HG02610 (cell line): Measurements from ENCODE around the gene EMSY.

ENCODE experiments used
- ATAC-seq: cut with Tn5 transposase; IDR thresholded peaks from one replicate; pipeline ENCODE4 v1.9.1; 2021; ENCODE audit warnings: mild to moderate bottlenecking, moderate library complexity; ENCODE audit not compliant: unreplicated experiment

Gene EMSY

DNA sequence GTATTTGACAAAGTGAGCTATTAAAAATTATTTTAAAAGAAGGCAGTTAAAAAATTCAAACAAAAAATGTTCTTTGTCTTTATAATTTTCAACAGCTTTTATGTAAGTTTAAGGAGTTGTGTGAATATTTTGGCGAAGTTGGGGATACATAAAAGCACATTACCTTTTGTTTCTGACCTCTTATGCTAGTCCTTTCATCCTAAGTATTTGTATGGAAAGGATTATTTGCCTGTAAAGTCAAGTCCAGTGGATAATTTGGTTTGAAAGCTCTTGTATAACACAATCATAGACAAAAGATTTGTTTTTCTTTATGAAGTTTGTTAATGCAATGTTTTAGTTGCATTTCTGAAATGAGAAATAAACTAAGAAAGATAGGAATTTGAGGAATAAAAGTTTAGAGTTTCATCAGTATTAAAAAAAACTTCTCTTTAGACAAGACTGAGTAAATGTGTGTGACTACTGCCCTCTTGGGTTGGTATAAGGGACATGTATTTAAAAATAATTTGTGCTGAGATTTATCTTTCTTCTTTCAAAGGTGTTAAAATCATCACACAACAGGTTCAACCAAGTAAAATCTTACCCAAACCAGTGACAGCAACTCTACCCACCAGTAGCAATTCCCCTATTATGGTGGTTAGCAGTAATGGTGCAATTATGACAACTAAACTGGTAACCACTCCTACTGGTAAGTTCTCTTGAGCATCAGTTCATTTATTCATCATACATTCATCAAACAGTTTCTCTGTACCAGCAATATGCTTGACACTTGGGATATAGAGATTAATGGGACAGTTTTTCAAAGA is 68.2 kb downstream of the EMSY start:
- no peak for ATAC-seq

DNA sequence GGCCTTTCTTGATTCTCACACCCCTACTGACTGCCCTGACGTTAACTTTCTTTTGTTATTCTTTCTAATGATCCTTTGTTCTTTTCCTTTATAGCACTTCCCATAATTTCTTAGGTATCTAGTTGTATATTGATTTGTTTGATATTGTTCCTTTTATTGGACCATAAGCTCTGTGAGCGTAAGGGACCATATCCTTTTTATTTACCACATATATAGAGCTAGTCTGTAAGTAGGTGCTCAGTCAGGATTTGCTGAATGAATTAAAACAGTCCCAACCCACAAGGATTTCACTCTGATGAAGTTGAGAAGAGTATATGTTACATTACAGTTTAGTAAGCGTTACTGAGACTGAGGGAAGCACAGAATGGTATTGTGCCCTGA is 68.8 kb downstream of the EMSY start:
- no peak for ATAC-seq

DNA sequence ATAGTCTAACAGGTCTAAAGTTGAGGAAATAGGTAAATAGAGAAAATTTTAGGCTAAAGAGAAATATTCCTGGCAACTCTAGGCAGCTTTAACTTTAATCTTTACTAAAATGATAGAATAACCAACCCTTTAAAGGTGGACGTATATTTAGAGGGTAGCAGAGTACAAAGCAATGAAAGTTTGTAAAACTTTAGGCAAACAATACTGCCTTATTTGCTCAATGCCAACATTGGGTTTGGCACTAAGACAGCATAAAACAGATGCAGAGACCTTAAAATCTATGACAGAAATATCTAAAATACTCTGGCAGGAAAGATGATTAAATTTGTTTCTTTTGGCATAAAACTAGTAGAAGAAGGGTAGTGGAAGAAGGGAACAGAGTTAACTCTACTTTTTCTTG is 70.7 kb downstream of the EMSY start:
- no peak for ATAC-seq

DNA sequence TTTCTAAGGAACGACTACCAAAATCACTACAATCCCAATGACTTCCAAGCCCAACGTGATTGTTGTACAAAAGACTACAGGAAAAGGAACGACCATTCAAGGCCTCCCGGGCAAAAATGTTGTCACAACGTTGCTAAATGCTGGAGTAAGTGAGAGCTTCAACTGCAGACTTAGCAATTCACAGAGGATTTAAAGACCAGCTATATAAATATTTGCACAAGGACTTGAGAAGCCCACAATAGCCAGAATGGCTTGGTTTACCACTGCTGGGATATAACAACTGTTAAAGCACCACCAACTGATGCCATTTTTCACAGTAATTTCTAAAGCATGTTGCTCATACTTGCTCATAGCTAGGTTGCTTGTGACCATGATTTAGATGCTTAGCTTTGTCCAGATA is 78.3 kb downstream of the EMSY start:
- ATAC-seq = no peak

DNA sequence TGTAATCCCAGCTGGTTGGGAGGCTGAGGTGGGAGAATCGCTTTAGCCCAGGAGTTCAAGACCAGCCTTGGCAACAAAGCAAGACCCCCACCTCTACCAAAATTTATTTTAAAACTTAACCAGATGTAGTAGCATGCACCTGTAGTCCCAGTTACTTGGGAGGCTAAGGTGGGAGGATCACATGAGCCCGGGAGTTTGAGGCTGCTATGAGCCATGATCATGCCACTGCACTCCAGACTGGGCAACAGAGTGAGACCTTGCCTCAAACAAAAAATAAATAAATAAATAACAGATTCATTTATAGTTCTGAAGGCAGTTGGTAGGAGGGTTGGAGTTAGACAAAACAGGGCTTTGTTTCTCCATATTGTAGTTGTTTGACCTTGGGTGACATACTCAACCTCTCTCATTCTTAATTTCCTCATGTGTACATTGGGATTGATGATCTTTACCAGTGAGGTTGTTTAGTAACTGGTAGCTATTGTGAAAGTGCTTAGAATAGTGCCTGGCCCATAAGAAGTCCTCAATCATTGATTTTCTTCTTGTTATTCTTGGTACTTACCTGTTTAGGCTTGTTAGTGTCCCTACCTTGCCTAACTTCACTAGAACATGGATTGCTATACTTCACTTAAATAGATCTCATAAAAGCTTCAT is 79.1 kb downstream of the EMSY start:
- no peak for ATAC-seq

DNA sequence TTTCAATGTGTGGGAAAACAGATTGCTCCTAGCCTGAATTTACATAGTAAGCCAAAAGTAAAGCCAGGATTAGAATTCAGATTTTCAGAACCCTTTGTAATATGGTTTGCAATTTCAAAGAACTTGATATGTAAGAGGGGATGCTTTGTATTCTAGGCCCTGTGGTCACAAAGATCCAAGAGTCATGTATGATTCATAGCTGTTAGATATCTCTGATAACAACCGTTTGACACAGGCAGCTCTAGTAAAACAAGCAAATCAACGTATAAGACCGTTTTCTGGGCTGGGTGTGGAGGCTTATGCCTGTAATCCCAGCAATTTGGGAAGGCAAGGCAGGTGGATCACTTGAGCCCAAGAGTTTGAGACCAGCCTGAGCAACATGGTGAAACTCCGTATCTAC is 79.6 kb downstream of the EMSY start:
- ATAC-seq = no peak

DNA sequence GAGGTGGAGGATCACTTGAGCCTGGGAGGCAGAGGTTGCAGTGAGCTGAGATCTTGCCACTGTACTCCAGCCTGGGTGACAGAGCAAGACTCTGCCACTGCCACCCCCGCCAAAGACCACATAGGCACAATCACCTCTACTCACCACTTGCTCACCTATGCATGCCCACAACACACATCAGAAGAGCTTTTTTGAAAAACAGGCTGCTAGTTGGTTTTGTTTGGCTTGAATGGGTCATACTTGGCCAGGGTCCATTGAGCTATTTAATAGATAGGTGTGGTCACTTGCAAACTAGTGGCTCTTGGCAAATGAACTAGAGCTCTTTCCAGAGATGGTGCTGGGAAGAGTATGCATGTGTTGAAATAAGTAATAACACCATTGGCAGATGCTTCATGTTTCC is 80.1 kb downstream of the EMSY start:
- ATAC-seq = no peak

DNA sequence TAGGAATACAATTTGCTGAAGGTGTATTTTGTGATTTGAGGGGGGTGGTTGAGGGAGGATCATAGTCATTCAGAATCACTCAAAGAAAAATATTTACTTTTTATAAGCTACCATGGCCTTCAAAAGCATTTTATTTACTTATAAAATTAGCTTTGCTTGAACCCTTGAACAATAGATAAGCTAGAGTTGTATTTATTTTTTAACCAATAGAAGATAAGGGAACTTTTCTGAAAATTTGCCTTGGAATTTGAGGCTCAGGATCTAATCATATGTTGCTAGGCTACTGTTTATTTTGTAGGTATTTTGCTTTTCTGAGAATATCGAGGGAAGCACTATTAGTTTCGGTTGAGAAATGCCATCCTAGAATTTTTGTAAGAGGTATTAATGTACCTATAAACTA is 82.1 kb downstream of the EMSY start:
- ATAC-seq = no peak

DNA sequence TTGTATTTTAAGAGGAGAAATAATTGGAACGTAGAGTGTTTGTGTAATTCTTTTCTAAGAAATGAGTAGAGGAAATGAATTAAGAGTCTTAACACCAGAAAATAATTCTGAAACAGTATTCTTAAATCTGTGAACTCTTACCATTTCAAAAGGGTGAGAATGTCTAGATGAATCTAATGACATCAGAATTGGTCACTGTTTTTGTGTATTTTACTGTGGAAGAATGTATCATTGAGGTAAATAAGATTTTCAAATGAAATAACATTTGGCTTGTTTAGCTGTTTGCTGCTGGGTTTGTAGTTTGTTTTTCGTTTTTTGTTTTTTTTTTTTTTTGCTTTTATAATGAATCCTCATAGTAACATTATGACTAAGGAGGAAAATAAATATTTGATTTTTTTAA is 97.6 kb downstream of the EMSY start:
- no peak for ATAC-seq

DNA sequence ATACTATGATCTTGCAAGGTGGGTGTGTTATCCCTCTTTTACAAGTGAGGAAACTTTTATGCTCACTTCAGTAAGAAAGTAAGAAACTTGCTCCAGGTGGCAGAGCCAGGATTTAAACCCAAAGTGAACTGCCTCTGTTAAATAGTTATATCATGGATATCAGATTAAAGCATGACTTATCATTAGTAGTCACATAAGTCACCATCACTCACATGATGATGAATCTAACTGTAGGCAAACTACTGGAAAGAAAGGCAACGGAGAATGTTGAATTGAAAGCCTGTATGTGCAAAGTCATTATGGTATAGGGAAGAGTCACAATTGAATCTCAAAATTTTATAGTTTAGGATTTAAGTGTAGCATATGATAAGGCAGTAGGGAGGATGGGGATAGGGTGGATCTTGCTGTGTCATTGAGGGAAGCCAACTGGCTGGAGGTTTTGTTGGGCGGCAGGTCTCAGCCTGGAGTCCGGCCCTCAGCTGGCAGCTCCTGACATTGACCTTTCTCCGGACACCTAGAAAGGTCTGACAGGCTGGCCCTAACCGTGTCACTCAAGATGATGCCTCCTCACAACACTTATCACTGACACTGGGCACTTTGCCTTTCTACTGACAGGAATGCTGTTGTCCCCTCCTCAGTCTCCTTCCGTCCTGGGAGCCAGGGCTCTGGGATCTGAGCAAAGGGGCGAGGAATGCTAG is 98.3 kb downstream of the EMSY start:
- ATAC-seq = no peak

DNA sequence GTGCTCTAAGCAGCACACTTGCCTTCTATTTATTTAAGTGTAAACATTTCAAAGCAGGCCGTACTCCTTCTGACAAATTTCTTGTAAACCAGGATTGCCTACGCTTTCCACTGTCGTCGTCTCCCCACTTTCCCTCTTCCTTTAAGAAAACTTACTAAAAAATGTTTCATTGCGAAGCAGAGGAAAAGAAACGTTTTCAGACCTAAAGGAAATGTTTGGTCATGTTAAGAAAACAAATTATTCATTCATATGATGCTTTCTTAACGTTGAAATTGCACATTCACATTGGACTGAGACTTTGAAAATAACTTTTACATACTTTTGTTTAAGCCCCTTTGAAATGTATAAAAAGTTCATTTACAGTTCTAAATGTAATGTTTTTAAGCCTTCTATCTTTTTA is 106.0 kb downstream of the EMSY start:
- ATAC-seq = no peak

DNA sequence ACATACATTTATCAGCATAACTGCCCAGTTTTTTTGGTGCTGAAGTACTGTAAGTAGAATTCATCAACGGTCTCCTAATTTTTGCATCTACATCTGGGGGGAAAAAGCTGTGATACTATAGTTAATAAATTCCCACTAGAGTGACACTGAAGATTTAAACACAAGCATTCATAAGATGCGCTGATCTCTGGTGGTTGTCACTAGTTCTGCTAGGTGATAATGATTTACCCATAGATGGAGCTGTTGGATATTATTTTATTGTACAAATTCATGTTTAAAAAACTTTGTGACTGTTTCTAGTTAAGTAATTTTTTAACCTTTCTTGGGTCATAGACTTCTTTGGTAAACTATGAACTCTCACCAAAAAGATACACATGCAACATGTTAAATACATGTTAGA is 106.6 kb downstream of the EMSY start:
- ATAC-seq = no peak

DNA sequence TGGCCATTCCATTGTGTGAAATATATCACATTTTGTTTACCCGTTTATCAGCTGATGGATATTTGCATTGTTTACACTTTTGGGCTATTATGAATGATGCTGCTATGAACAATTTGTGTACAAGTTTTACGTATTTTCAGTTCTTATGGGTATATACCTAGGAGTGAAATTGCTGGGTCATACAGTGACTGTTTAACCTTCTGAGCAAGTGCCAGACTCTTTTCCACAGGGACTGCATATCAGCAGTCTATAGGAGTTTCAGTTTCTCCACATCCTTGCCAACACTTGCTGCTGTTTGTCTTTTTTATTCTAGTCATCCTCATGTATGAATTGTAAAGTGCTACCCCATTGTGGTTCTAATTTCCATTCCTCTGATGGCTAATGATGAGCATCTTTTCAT is 108.2 kb downstream of the EMSY start:
- no peak for ATAC-seq

DNA sequence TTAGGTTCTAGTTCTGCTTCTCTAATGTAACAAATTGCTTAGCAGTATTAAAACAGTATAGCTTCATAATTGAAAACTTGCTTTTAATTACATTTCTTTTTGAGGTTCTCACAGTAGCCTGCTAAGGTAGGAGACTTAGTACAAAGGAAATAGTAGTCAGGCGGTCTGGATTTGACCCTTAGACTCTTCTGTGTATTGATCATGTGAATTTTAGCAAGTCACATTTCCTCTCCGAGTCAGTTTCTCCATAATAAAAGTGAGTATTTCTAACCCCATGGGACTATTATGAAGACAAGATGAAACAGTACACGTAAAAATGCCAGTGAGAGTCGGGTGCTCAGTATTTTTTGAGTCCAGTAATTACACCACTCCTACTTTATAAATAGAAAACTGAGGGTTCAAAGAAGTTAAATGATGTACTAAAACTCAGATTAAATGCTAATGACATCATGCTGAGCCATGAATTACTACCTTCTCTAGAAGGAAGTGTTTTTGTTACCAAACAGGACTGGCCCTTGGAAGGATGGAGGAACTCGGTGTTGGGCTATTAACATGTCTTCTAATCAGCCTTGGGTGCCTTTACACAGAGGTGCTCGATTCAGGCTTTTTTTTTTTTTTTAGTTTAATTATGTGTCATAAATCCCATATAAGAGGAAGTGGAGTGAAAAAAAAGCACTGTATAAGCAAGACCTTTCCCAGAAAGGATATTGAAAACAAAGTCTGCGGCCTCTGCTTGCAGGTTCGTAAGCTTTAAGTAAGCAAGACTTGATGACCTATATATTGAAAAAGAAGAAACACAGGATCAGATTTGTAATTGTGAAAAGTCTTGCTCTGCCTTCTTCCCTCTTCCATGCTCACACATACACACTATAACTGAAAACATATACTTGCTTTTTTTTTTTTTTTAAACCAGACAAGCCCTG is 109.0 kb downstream of the EMSY start:
- no peak for ATAC-seq

DNA sequence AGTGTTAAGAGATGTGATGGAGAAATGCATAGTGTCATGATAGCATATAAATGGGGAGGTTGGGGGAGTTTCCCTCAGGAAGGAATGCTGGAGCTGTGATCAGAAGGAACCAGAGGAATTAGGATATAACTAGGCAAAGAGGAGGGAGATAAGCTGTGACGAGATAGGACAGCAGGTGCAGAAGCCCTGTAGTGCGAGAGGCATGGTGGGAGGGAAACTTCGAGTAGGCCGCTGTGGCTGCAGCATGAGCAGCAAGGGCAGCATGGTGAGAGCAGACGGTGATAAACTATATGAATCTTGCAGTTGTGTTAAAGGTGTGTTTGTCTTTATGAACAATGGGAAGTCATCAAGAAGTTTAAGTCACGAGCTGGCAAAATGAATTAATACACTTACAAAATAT is 109.9 kb downstream of the EMSY start:
- no peak for ATAC-seq

DNA sequence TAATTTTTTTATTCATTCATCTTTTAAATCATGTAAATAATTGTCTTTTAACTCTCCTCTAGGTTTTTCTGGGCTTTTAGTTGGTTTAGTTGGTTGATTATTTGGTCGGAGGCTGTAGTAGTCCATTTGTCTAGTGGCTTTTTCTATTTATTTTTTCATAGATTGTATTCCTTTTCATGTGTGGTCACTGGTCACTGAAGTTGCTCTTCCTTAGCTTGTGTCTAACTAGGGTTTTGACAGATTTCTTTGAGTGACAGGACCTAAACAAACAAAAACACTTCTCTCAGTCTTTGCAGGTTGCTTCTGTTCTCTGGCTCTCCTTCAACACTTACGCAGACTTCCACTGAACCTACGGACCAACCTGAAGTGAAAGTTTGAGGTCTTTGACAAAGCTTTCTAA is 112.6 kb downstream of the EMSY start:
- ATAC-seq = no peak

DNA sequence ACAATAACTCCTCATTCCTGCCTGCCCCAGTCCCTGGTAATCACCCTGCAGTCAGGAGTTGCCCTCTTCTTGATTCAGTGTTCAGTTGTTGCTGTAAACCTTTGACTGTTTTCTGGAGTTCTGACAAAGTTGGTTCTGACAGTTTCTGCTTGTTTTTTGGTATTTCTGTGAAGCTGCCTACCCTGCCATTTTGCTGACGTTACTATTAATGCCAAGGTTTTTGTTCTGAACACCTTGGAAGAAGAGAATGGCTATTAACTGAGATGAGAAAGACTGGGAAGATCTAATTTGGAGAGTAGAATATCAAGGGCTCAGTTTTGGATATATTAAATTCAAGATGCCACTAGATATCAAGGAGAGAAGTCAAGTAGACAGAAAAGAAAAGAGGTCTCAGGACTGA is 113.7 kb downstream of the EMSY start:
- ATAC-seq = no peak

DNA sequence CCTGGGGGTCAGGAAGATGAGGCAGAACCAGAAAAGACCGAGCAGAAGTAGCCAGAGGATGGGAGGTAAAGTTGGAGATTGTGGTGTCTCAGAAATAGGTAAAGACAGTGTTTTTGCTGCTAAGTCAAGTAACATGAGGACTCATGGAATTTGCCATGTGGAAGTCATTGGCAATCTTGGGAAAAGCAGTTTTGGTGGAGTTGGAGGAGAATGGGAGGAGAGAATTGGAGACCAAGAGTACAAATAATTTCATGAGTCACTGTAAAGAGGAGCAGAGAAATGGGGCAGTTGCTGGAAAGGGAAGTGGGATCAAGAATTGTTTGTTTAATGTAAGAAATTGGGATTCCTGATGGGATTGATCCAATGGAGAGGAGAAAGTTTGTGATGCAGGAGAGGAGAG is 114.1 kb downstream of the EMSY start:
- ATAC-seq = no peak

DNA sequence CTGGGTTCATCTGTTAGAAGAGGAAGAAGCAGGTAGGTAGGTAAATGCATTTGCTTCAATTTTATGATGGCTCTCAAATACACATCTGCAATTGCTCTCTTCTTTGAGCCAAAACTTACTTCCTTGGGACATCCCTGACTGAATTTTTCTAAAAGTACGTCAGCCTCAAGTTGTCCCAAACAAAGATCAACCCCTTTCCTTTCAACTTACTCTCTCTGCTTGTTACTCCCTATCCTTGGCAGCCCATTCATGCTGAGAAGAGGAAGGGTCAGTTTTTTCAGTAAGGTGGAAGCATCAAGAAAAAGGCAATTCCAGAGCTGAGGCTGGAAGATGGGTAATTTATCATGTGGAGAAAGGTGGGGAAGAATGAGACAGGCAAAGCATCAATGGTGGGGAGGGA is 114.5 kb downstream of the EMSY start:
- ATAC-seq = no peak

DNA sequence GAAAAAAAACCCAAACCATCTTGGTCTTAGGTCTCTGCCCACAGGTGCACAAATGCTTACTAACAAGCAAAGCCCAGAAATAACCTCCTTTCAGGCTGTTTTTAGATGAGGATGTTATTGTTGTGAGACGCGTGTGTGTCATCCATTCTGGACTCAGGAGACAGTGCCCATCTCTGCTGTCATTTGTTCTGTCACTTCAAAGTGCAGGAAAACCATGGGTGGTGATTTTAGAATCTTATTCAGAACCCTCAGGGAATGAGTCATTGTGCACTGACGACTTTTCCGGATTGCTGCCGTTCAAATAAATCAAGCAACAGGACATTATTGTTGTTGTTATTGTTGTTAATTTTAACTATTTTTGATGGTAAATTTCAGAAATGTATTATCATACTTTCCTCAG is 115.4 kb downstream of the EMSY start:
- no peak for ATAC-seq

DNA sequence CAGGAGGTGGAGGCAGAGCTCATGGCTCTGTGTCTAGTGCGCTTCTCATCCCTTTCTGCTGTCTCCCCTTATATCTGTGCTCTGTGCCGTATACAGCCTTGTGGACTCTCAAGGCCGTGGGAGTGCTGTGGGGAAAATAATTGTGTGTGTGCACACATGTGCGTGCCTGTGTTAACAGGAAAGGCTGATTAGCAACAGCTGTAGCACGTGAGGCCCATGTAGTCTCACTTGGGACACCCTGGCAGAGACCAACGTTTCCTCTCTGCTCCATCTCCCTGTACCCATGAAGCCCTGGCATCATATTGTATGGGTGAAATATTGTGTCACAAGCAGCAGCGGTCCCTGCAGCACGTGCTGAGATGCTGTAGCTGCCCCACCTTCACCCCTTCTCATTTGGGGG is 116.4 kb downstream of the EMSY start:
- no peak for ATAC-seq
